ENCODE data around the gene MYO5B. TPM values are rescaled to one million over a fixed set of nuclear protein-coding genes. Genes with fewer than 3 reads are reported as not detected.

Gene MYO5B
- total and polyA plus RNA-seq, 4 donors, result 0.92 to 20.3 (median 2.9) TPM

- no peak for DNase-seq
- no peak for ATAC-seq (ENCODE audit: low FRiP score)
- 71 to 92% methylated on average over 2 of the region's 2 CpGs for WGBS, 2 donors
- intact Hi-C loops (cut with DNase I), result no loop called here
- Histone ChIP-seq H3K27me3 (ENCODE audit: control insufficient read depth in 1 of 2, insufficient read depth in 2 of 2, low read length in 1 of 2) (peaks cover 0 to 2% of the 10 kb centered on the region in 2 donors), H3K27ac (ENCODE audit: low read depth in 1 of 2, low read length in 2 of 2) (no peak overlapping the region), H3K4me3 (ENCODE audit: low read length in 2 of 2) (no peak overlapping the region), H3K36me3 (ENCODE audit: control insufficient read depth in 1 of 2, insufficient read depth in 2 of 2, low read length in 1 of 2) (no peaks in the 10 kb centered on the region), H3K9me3 (ENCODE audit: control insufficient read depth, low read length) (no peaks in the 10 kb centered on the region), H3K4me1 (ENCODE audit: control insufficient read depth in 1 of 2, insufficient read depth in 2 of 2, low read length in 2 of 2) (peaks cover 0 to 6% of the 10 kb centered on the region in 2 donors)
These were observed 13.4 kb downstream of the MYO5B start for GRCh38 chr18:50181590-50181989.

DNA sequence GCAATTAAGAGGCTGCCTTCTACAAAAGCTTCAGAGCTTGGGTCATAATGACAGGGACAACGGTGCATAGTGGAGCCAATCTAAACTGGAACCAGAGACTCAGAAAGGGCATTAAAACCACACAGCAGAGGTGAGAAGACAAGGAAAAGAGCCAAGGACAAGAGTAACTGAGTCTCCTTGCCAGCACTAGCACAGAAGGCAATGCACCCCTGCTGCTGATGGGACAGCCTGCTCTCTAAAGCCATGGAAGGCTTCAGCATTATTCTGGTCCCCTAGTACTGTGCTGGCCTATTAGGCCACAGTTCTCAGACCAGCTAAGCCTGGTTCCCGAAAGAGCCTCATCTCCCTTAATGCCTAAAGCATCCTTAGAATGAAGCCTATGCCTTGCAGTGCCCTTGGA is 15.5 kb downstream of the MYO5B start:
- WGBS, 2 donors, result 94% methylated on average over 2 of the region's 2 CpGs
- ATAC-seq (ENCODE audit: low FRiP score) (no peak), DNase-seq (no peak)
- Histone ChIP-seq H3K36me3 (ENCODE audit: control insufficient read depth in 1 of 2, insufficient read depth in 2 of 2, low read length in 1 of 2) (no peaks in the 10 kb centered on the region), H3K4me1 (ENCODE audit: control insufficient read depth in 1 of 2, insufficient read depth in 2 of 2, low read length in 2 of 2) (peaks cover 0 to 6% of the 10 kb centered on the region in 2 donors), H3K27ac (ENCODE audit: low read depth in 1 of 2, low read length in 2 of 2) (no peak overlapping the region), H3K9me3 (ENCODE audit: control insufficient read depth, low read length) (no peaks in the 10 kb centered on the region), H3K27me3 (ENCODE audit: control insufficient read depth in 1 of 2, insufficient read depth in 2 of 2, low read length in 1 of 2) (peaks cover 0 to 2% of the 10 kb centered on the region in 2 donors), H3K4me3 (ENCODE audit: low read length in 2 of 2) (no peak overlapping the region)
- intact Hi-C loops (cut with DNase I), result no loop called here

- H3K4me1 ChIP-seq (ENCODE audit: control insufficient read depth in 1 of 2, insufficient read depth in 2 of 2, low read length in 2 of 2), result peaks cover 0 to 3% of the 10 kb centered on the region in 2 donors
- no peaks in the 10 kb centered on the region for H3K36me3 ChIP-seq (ENCODE audit: control insufficient read depth in 1 of 2, insufficient read depth in 2 of 2, low read length in 1 of 2)
- no peak overlapping the region for H3K4me3 ChIP-seq (ENCODE audit: low read length in 2 of 2)
- no peak overlapping the region for H3K27ac ChIP-seq (ENCODE audit: low read depth in 1 of 2, low read length in 2 of 2)
- DNase-seq (no peak), ATAC-seq (ENCODE audit: low FRiP score) (no peak)
- peaks cover 0 to 2% of the 10 kb centered on the region in 2 donors for H3K27me3 ChIP-seq (ENCODE audit: control insufficient read depth in 1 of 2, insufficient read depth in 2 of 2, low read length in 1 of 2)
- no peaks in the 10 kb centered on the region for H3K9me3 ChIP-seq (ENCODE audit: control insufficient read depth, low read length)
- 37 to 39% methylated on average over 3 of the region's 3 CpGs for WGBS, 2 donors
- intact Hi-C loops (cut with DNase I), result no loop called here
These were observed 17.5 kb downstream of the MYO5B start for GRCh38 chr18:50177294-50177992.

- 92 to 93% methylated on average over 3 of the region's 3 CpGs for WGBS, 2 donors
- intact Hi-C loops (cut with DNase I), result no loop called here
- H3K4me1 ChIP-seq (ENCODE audit: control insufficient read depth in 1 of 2, insufficient read depth in 2 of 2, low read length in 2 of 2), result no peaks in the 10 kb centered on the region
These were observed 22.6 kb downstream of the MYO5B start for GRCh38 chr18:50172367-50172766.

GRCh38 chr18:50171406-50171805 is 23.5 kb downstream of the MYO5B start:
- Histone ChIP-seq H3K27ac (ENCODE audit: low read depth in 1 of 2, low read length in 2 of 2) (no peak overlapping the region), H3K4me3 (ENCODE audit: low read length in 2 of 2) (no peak overlapping the region), H3K27me3 (ENCODE audit: control insufficient read depth in 1 of 2, insufficient read depth in 2 of 2, low read length in 1 of 2) (no peaks in the 10 kb centered on the region), H3K9me3 (ENCODE audit: control insufficient read depth, low read length) (no peaks in the 10 kb centered on the region), H3K4me1 (ENCODE audit: control insufficient read depth in 1 of 2, insufficient read depth in 2 of 2, low read length in 2 of 2) (no peaks in the 10 kb centered on the region), H3K36me3 (ENCODE audit: control insufficient read depth in 1 of 2, insufficient read depth in 2 of 2, low read length in 1 of 2) (no peaks in the 10 kb centered on the region)
- intact Hi-C loops (cut with DNase I), result no loop called here
- no peak for DNase-seq
- WGBS, 2 donors, result 90% methylated on average over 2 of the region's 2 CpGs; no CpG with 5 or more reads in 1 of the 2 donors
- ATAC-seq (ENCODE audit: low FRiP score), result no peak

More at GRCh38 chr18:50172367-50172766, 22.6 kb downstream of the MYO5B start:
- H3K27me3 ChIP-seq (ENCODE audit: control insufficient read depth in 1 of 2, insufficient read depth in 2 of 2, low read length in 1 of 2), result no peaks in the 10 kb centered on the region
- H3K4me3 ChIP-seq (ENCODE audit: low read length in 2 of 2), result no peak overlapping the region
- DNase-seq (no peak), ATAC-seq (ENCODE audit: low FRiP score) (no peak)
- no peaks in the 10 kb centered on the region for H3K9me3 ChIP-seq (ENCODE audit: control insufficient read depth, low read length)
- no peaks in the 10 kb centered on the region for H3K36me3 ChIP-seq (ENCODE audit: control insufficient read depth in 1 of 2, insufficient read depth in 2 of 2, low read length in 1 of 2)
- H3K27ac ChIP-seq (ENCODE audit: low read depth in 1 of 2, low read length in 2 of 2), result no peak overlapping the region

DNA sequence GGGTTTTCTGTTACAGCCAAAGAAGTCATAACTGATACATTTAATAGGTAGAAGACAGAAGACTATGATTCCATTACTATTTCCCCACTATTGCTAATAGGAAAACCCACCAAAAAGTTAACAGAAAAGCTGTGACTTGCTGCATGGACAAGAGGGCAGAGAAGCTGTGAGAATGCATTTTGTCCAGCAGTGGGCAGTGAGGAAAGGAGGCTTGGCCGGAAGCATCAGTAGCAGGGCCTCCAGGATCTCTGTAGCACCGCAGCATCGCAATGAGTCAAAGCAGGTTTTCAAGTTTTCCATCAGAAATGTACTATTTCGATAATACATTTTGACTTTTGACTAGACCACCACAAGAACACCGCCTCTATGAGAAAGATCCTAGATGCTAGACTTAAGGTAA is 24.9 kb downstream of the MYO5B start:
- intact Hi-C loops (cut with DNase I), result no loop called here
- ATAC-seq (ENCODE audit: low FRiP score) (no peak), DNase-seq (no peak)
- Histone ChIP-seq H3K4me3 (ENCODE audit: low read length in 2 of 2) (no peak overlapping the region), H3K27me3 (ENCODE audit: control insufficient read depth in 1 of 2, insufficient read depth in 2 of 2, low read length in 1 of 2) (no peaks in the 10 kb centered on the region), H3K27ac (ENCODE audit: low read depth in 1 of 2, low read length in 2 of 2) (no peak overlapping the region), H3K36me3 (ENCODE audit: control insufficient read depth in 1 of 2, insufficient read depth in 2 of 2, low read length in 1 of 2) (no peaks in the 10 kb centered on the region), H3K4me1 (ENCODE audit: control insufficient read depth in 1 of 2, insufficient read depth in 2 of 2, low read length in 2 of 2) (no peaks in the 10 kb centered on the region), H3K9me3 (ENCODE audit: control insufficient read depth, low read length) (no peaks in the 10 kb centered on the region)
- WGBS, 2 donors, result 94% methylated on average over 5 of the region's 5 CpGs; no CpG with 5 or more reads in 1 of the 2 donors

DNA sequence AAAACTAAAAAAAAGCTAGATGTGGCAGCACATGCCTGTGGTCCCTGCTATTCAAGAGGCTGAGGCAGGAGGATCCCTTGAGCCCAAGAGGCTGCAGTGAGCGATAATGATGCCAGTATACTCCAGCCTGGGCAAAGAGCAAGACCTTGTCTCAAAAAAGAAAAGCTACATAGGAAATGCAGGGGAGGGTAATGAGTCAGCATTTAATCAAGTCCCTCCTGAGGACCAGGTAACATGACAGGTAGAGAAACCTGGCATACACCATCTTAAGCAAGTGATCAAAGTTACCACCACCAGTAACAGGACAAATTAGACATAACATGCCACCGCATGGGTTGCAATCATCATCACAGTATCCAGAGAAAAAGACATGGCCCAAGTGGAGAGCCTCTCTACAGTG is 25.8 kb downstream of the MYO5B start:
- Histone ChIP-seq H3K4me1 (ENCODE audit: control insufficient read depth in 1 of 2, insufficient read depth in 2 of 2, low read length in 2 of 2) (no peaks in the 10 kb centered on the region), H3K4me3 (ENCODE audit: low read length in 2 of 2) (no peak overlapping the region), H3K27me3 (ENCODE audit: control insufficient read depth in 1 of 2, insufficient read depth in 2 of 2, low read length in 1 of 2) (no peaks in the 10 kb centered on the region), H3K27ac (ENCODE audit: low read depth in 1 of 2, low read length in 2 of 2) (no peak overlapping the region), H3K9me3 (ENCODE audit: control insufficient read depth, low read length) (no peaks in the 10 kb centered on the region), H3K36me3 (ENCODE audit: control insufficient read depth in 1 of 2, insufficient read depth in 2 of 2, low read length in 1 of 2) (no peaks in the 10 kb centered on the region)
- 99% methylated on average over 2 of the region's 2 CpGs; no CpG with 5 or more reads in 1 of the 2 donors for WGBS, 2 donors
- intact Hi-C loops (cut with DNase I), result no loop called here
- DNase-seq (no peak), ATAC-seq (ENCODE audit: low FRiP score) (no peak)

DNA sequence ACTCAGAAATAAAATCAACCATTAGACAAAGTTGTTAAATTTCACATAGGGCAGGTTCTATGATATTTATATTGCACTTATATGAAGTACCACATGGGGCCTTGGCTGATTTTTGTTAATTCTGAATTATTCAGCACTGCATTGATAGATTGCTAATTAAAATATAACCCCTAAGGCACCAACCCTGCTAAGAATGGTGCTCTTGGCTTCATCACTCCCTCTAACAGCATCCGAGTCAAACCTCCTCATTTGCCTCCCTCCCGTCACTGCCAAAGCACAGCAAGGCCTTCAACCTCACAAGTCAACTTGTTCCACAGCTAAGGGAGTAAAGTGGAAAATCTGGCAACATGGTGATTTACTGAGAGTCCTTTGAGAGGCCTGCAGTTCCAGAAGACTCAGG is 27.0 kb downstream of the MYO5B start:
- ATAC-seq (ENCODE audit: low FRiP score) (no peak), DNase-seq (no peak)
- intact Hi-C loops (cut with DNase I), result no loop called here
- WGBS, 2 donors, result 89 to 91% methylated on average over 2 of the region's 2 CpGs
- H3K9me3 ChIP-seq (ENCODE audit: control insufficient read depth, low read length), result no peaks in the 10 kb centered on the region
- no peaks in the 10 kb centered on the region for H3K27me3 ChIP-seq (ENCODE audit: control insufficient read depth in 1 of 2, insufficient read depth in 2 of 2, low read length in 1 of 2)
- H3K27ac ChIP-seq (ENCODE audit: low read depth in 1 of 2, low read length in 2 of 2), result no peak overlapping the region
- no peaks in the 10 kb centered on the region for H3K4me1 ChIP-seq (ENCODE audit: control insufficient read depth in 1 of 2, insufficient read depth in 2 of 2, low read length in 2 of 2)
- H3K36me3 ChIP-seq (ENCODE audit: control insufficient read depth in 1 of 2, insufficient read depth in 2 of 2, low read length in 1 of 2), result no peaks in the 10 kb centered on the region
- H3K4me3 ChIP-seq (ENCODE audit: low read length in 2 of 2), result no peak overlapping the region

GRCh38 chr18:50166901-50167300 is 28.0 kb downstream of the MYO5B start:
- 86 to 87% methylated on average over 3 of the region's 3 CpGs for WGBS, 2 donors
- intact Hi-C loops (cut with DNase I), result no loop called here
- H3K4me3 ChIP-seq (ENCODE audit: low read length in 2 of 2), result no peak overlapping the region
- ATAC-seq (ENCODE audit: low FRiP score) (no peak), DNase-seq (no peak)
- H3K4me1 ChIP-seq (ENCODE audit: control insufficient read depth in 1 of 2, insufficient read depth in 2 of 2, low read length in 2 of 2), result peaks cover 0 to 4% of the 10 kb centered on the region in 2 donors
- H3K9me3 ChIP-seq (ENCODE audit: control insufficient read depth, low read length), result no peaks in the 10 kb centered on the region
- no peaks in the 10 kb centered on the region for H3K36me3 ChIP-seq (ENCODE audit: control insufficient read depth in 1 of 2, insufficient read depth in 2 of 2, low read length in 1 of 2)
- H3K27me3 ChIP-seq (ENCODE audit: control insufficient read depth in 1 of 2, insufficient read depth in 2 of 2, low read length in 1 of 2), result no peaks in the 10 kb centered on the region
- no peak overlapping the region for H3K27ac ChIP-seq (ENCODE audit: low read depth in 1 of 2, low read length in 2 of 2)
